ENCODE measurements around the gene ARMH1. TPM values are rescaled to one million over a fixed set of nuclear protein-coding genes. Genes with fewer than 3 reads are reported as not detected.

Gene ARMH1
- total RNA-seq (10 to 100 TPM; 79.9 to 84.0 TPM), total RNA-seq (10.5 to 64.6 (median 27.4) reads per million in 172 experiments)
- 70.0 TPM for polyA plus RNA-seq (2013, experiment 1 of 2)
- 68.1 TPM for polyA plus RNA-seq (2013, experiment 2 of 2)

DNA sequence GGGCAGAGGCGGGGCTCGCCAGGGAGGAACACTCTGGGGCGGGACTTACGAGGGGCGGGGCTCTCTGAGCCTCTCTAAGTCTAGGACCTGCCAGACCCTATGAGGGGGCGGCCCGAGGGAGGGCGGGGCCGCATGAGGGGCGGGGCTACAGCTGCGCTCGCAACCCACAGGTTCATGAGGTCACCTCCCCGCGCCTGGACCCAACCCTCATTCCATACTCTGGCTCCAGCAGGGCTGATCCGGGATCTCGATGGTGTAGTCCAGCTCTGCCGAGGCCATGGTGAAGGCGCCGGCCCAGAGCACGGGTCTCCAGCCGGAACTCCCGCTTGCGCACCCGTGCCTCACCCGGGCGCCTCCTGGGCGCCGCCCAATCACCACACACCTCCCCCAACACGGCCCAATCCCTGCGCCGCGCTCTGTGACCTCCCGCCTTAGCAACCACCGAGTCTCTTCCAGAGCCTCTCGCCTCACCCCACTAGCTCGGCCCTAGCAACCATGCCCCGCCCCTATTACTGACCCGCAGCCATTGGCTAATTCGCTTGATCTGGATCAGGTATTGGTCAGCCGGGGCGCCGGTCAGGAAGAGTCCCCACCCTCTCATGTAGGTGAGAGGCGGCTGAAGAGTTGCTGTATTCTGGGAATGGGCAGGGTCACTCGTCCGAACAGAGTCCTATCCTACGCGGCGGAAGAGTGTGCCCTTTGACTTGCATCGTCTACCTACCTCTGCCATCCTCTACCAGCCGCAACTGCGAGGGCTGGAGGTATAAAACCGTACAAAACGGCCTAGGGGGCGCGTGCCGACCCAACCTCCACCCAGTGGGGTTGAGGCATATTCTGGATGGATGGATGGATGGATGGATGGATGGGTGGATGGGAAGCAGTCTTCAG lies at the start of gene ARMH1, which contains the start of gene TMEM53:
TSS of gene ARMH1 (plus strand) at position 602 of the 888 bp plus-strand sequence. CDS start 14,984 bp downstream, outside the sequence.
TSS of gene TMEM53 (minus strand) at position 369 of the 888 bp plus-strand sequence. CDS start at position 279, 90 bp downstream.
- ChIA-PET POLR2A (interaction anchor here (0.8 to 1.9 kb wide), 14 partner anchors 10 to 911 kb away, joined by 3 to 28 read pairs (median 5); partner anchors contain the start of genes CCDC163, HECTD3, MMACHC and PLK3), CTCF (interaction anchor here (1.0 to 1.3 kb wide), 2 partner anchors 21 to 126 kb away, joined by 3 read pairs; partner anchors contain the start of gene PLK3)
- DNase-seq: peak; percentile 91 to 99 (median 96)
- Mint-ChIP-seq H3K9me3 (no peaks in the 10 kb centered on the region), H3K36me3 (ENCODE audit: low read depth) (no peaks in the 10 kb centered on the region), H3K4me1 (ENCODE audit: low read depth) (peaks cover 29% of the 10 kb centered on the region), H3K4me3 (peak within 1 kb of the TSS; percentile 93), H3K27me3 (no peaks in the 10 kb centered on the region), H3K27ac (peak within 1 kb of the TSS; percentile 84)
- Histone ChIP-seq H3K4me1 (ENCODE audit: insufficient read depth, low read length) (peaks cover 31% of the 10 kb centered on the region), H3K4me3 (ENCODE audit: low read length) (peak within 1 kb of the TSS; percentile 86), H3K27me3 (ENCODE audit: control insufficient read depth in 1 of 2, insufficient read depth in 2 of 2, low read length in 2 of 2) (no peaks in the 10 kb centered on the region), H3K36me3 (ENCODE audit: insufficient read depth, low read length) (no peaks in the 10 kb centered on the region), H3K27ac (ENCODE audit: low read depth in 1 of 2, low read length in 2 of 2) (peak within 1 kb of the TSS; percentile 75 to 86), H3K9me3 (ENCODE audit: control insufficient read depth in 1 of 2, insufficient read depth in 1 of 2, low read length in 2 of 2) (no peaks in the 10 kb centered on the region)
- intact Hi-C loops (cut with DNase I, micrococcal nuclease): loop anchor here in 1 of 2 experiments (2.0 to 10.0 kb wide), 6 partner anchors 56 to 1630 kb away; partner anchors contain the start of genes ERI3, LRRC41, RNU5D-1 and RPS8
- TF ChIP-seq, protein P1, sequence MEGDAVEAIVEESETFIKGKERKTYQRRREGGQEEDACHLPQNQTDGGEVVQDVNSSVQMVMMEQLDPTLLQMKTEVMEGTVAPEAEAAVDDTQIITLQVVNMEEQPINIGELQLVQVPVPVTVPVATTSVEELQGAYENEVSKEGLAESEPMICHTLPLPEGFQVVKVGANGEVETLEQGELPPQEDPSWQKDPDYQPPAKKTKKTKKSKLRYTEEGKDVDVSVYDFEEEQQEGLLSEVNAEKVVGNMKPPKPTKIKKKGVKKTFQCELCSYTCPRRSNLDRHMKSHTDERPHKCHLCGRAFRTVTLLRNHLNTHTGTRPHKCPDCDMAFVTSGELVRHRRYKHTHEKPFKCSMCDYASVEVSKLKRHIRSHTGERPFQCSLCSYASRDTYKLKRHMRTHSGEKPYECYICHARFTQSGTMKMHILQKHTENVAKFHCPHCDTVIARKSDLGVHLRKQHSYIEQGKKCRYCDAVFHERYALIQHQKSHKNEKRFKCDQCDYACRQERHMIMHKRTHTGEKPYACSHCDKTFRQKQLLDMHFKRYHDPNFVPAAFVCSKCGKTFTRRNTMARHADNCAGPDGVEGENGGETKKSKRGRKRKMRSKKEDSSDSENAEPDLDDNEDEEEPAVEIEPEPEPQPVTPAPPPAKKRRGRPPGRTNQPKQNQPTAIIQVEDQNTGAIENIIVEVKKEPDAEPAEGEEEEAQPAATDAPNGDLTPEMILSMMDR (IDR thresholded peaks at IDR 0.05): no peak
- ATAC-seq (ENCODE audit: poor library complexity): peak; percentile 90

DNA sequence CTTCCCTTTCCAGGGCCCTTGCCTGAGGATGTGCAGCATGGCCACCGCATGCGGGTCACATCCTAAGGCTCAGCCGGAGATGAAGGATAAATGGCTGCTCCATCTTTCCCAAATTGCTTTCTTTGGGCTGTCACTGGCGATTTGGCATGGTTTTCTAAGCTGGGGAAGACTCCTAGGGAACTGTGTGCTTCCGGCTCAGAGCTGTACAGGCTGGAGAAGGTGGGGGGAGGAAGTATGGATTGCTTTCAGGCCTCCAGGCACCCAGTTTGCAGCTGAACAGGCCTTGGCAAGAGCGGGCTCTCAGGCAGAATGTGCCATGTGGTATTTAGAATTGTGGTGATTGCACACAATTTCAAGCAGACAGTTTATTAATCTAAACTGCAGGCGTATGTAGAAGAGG lies 49.2 kb upstream of the ARMH1 start:
- POLR2A ChIA-PET: no interaction called here
- Mint-ChIP-seq H3K27me3 (no peaks in the 10 kb centered on the region), H3K4me3 (no peak overlapping the region), H3K36me3 (ENCODE audit: low read depth) (no peaks in the 10 kb centered on the region), H3K27ac (no peak overlapping the region), H3K4me1 (ENCODE audit: low read depth) (peaks cover under 1% of the 10 kb centered on the region), H3K9me3 (no peaks in the 10 kb centered on the region)
- H3K27ac ChIP-seq (ENCODE audit: low read depth in 1 of 2, low read length in 2 of 2): no peak overlapping the region
- DNase-seq: no peak
- intact Hi-C loops (cut with DNase I, micrococcal nuclease): no loop called here
- no peaks in the 10 kb centered on the region for H3K4me1 ChIP-seq (ENCODE audit: insufficient read depth, low read length)
- no peaks in the 10 kb centered on the region for H3K9me3 ChIP-seq (ENCODE audit: control insufficient read depth in 1 of 2, insufficient read depth in 1 of 2, low read length in 2 of 2)
- CTCF ChIA-PET: no interaction called here
- no peaks in the 10 kb centered on the region for H3K27me3 ChIP-seq (ENCODE audit: control insufficient read depth in 1 of 2, insufficient read depth in 2 of 2, low read length in 2 of 2)
- H3K36me3 ChIP-seq (ENCODE audit: insufficient read depth, low read length): no peaks in the 10 kb centered on the region
- TF ChIP-seq, protein P1 (IDR thresholded peaks at IDR 0.05): no peak
- H3K4me3 ChIP-seq (ENCODE audit: low read length): no peak overlapping the region
- no peak for ATAC-seq (ENCODE audit: poor library complexity)

DNA sequence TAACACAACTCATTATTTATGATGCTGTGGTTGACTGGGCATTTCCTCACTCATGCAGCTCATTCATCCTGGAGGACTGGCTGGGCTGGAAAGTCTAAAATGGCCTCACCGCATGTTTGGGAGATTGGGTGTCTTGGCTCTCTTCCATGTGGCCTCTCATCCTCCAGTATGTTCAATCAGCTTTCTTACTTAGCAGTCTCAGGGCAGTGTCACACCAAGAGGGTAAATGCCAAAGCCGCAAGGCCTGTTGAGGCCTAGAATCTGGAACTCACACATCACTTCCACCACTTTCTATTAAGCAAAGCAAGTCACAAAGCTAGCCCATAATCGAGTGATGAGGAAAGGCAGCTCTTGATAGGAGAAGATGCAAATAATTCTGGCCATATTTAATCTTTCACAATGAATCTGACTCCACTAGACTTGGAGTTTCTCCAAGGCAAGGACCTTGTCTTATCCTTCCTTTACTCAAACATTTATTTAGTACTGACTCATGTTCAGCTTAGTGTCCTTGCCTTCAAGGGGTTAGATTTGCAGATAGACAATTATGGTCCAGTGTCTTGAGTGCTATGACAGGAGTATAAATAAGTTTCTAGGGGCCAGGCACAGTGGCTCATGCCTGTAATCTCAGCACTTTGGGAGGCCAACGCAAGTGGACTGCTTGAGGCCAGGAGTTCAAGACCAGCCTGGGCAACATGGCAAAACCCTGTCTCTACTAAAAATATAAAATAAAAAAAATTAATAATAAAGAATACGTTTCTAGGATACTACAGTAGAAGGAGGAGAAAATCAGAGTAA lies 45.4 kb upstream of the ARMH1 start:
- ChIA-PET CTCF (interaction anchor here (3.3 kb wide), 1 partner anchor 23 kb away, joined by 9 read pairs; no protein-coding TSS in a partner anchor), POLR2A (interaction anchor here (0.8 kb wide), 1 partner anchor 93 kb away, joined by 3 read pairs; no protein-coding TSS in a partner anchor)
- H3K27ac ChIP-seq (ENCODE audit: low read depth in 1 of 2, low read length in 2 of 2): no peak overlapping the region
- no peak overlapping the region for H3K27ac Mint-ChIP-seq
- no peak overlapping the region for H3K4me3 ChIP-seq (ENCODE audit: low read length)
- H3K9me3 Mint-ChIP-seq: no peaks in the 10 kb centered on the region
- DNase-seq (no peak), ATAC-seq (ENCODE audit: poor library complexity) (no peak)
- no peak overlapping the region for H3K4me3 Mint-ChIP-seq
- TF ChIP-seq, protein P1 (IDR thresholded peaks at IDR 0.05): no peak
- peaks cover 24% of the 10 kb centered on the region for H3K36me3 Mint-ChIP-seq (ENCODE audit: low read depth)
- intact Hi-C loops (cut with DNase I, micrococcal nuclease): no loop called here
- H3K4me1 ChIP-seq (ENCODE audit: insufficient read depth, low read length): peaks cover 25% of the 10 kb centered on the region
- H3K27me3 ChIP-seq (ENCODE audit: control insufficient read depth in 1 of 2, insufficient read depth in 2 of 2, low read length in 2 of 2): no peaks in the 10 kb centered on the region
- H3K9me3 ChIP-seq (ENCODE audit: control insufficient read depth in 1 of 2, insufficient read depth in 1 of 2, low read length in 2 of 2): no peaks in the 10 kb centered on the region
- H3K4me1 Mint-ChIP-seq (ENCODE audit: low read depth): peaks cover 33% of the 10 kb centered on the region
- H3K27me3 Mint-ChIP-seq: no peaks in the 10 kb centered on the region
- peaks cover 18% of the 10 kb centered on the region for H3K36me3 ChIP-seq (ENCODE audit: insufficient read depth, low read length)
